ENCODE data around the gene BRIP1.

Gene BRIP1

DNA sequence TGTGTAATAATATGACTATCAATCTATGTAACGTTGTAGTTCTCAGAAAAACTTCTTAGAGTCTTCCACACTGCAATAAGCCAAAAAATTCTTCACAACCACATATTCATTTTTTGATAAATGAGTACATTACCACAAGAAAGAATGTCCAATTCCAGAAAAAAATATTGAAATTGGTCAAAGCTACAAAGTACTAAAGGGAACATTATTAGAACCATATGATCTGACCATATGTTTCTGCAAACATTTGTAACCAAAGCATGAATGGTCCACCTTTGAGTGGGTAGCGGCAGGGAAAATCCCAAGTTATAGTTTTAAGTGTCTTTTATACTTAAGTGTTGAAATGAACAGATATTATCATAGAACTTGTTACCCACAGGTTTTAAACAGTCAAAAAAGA, 200.6 kb downstream of the BRIP1 start:
- no peak for DNase-seq (ENCODE audit: low spot score)

DNA sequence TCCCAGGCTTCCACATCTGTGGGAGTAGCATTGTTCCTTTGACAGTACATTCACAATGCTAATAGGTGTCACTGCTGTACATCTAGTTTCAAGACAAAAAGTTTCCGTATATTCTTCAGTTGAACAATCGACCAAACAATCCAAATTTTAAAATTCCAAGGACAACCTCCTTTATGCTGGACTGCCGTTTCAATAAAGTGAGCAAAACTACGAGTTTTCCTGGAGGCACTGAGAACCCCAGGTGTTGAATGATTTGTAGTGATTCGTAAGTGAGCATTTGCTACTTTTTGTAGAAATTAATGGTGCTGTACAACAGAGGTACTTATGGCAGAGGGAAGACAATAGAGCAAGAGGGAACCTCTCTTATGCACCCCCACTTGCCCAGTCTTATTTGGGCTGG, 201.1 kb downstream of the BRIP1 start:
- no peak for DNase-seq (ENCODE audit: low spot score)

DNA sequence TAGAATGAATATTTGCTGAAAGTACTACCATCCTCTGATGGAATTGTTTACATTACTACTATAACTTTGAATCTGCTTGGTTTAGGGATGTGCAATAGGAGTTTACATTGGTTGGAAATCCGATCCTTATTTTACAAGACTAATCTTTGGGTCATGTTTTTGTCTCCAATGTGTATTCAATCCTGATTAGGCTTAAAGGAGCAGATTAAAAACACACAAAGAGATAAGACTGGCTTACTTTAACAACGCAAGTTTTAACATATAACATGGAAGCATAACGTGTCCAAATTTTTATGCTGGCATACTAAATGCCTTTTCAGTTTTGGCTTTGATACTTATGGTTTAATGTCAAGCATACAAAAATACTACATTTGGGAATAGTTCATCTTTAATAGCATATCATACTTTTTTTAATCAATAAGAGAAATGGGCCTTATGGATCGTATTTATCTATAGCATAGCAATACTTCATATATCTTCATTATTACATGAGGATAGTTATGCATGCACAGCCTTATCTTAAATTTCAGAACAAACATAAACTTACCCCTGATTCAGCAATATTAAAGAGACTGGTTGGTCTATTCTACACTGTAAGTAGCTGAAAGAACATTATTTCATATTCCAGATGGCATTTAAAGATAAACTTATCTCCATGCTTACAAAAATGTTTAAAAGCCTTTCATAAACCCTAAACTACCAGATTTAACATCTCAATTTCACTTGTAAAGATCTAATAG, 202.4 kb downstream of the BRIP1 start:
- no peak for DNase-seq (ENCODE audit: low spot score)

DNA sequence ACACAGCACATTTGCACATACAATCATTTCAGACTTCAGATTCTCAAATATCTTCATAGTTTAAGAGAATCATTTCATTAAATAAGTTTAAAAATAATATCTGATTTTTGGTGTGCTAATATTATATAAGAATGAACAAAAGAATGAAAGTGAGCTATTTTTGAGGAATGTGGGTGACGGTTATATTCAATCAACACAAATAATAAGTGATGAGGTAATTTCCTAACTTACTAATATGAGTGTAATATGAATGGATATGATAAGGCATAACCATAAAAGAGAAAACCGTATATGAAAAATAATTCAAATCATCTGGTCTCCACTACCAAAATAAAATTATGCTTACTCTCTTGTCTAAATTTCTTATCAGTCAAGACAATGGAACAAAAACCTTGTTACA, 203.9 kb downstream of the BRIP1 start:
- no peak for DNase-seq (ENCODE audit: low spot score)

DNA sequence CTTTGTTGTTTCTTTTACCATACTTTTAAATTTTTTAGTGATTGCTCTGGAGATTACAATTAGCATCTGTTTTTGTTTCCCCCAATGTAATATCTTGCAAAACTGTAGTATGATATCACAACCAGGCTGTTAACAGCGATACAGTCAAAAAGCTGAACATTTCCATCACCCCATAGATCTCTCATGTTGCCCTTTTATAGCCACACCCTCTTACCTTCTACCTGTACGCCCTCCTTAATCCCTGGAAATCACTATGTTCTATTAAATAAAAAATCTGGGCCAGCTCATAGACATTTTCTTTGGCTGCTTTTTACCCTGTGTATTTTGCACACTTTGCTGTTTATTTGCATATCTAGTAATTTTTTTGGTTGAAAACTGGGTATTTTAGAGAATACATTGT, 205.1 kb downstream of the BRIP1 start:
- DNase-seq (ENCODE audit: low spot score), result no peak

DNA sequence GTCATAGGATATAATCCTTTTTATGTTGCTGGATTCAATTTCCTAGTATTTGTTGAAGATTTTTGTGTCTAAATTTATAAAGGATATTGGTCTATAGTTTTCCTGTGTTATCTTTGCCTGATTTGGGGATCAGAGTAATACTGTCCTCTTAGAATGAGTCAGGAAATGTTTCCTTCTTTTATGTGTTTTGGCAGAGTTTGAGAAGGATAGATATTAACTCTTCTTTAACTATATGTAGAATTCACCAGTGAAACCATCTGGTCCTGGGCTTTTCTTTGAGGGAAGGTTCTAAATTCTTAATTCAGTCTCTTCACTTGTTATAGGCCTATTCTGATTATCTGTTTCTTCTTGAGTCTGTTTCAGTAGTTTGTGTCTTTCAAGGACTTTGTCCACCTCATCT, 206.0 kb downstream of the BRIP1 start:
- DNase-seq (ENCODE audit: low spot score), result no peak

DNA sequence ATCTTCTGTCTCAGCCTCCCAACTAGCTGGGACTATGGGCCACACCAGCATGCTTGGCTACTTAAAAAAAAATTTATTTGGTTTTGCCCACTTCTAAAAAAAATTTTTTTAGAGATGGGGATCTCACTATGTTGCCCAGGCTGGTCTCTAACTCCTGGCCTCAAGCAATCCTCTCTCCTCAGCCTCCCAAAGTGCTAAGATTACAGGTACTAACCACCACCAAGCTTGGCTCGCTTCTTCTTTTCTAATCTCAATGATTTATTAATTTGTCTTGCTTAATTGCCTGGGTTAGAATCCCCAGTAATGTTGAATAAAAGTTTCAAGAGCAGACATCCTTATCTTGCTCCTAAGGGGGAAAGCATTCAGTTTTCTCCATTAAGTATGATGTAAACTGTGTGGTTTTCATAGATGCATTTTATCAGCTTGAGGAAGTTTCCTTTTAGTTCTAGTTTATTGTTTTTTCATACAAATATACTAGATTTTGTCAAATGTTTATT, 206.6 kb downstream of the BRIP1 start:
- no peak for DNase-seq (ENCODE audit: low spot score)

DNA sequence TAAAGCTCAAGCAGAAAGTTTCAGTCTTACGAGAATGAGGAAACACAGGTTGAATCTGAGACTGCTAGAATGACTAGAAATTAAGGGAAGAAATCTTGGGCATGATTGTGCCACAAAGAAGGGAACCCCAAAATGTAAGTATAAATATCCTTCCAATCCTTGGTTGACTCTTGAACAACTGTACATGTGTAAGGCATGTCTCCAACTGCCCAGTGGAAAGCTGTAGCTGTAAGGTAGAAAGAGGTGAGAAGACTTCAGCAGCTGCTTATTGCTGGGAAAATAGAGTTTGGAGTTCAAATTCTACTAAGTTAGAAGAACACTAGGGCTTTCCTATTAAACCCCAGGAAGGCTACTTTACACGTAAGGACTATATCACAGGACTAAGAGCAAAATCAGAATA, 212.6 kb downstream of the BRIP1 start:
- DNase-seq (ENCODE audit: low spot score), result no peak

DNA sequence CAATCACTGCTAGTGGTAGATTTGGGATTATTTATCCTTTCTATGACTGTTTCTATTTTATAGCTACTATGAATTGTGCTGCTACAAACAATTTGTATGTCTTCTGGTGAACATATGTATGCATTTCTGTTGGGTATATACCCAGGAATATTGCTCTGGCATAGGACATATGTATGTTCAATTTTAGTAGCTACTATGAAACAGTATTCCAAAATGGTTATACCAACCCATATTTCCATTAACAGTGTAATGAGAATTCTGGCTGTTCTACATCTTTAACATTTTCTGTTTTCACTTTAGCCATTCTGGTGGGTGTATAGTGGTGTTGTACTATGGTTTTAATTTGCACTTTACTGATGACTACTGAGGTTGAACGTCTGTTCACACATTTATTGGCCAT, 214.7 kb downstream of the BRIP1 start:
- DNase-seq (ENCODE audit: low spot score), result no peak

DNA sequence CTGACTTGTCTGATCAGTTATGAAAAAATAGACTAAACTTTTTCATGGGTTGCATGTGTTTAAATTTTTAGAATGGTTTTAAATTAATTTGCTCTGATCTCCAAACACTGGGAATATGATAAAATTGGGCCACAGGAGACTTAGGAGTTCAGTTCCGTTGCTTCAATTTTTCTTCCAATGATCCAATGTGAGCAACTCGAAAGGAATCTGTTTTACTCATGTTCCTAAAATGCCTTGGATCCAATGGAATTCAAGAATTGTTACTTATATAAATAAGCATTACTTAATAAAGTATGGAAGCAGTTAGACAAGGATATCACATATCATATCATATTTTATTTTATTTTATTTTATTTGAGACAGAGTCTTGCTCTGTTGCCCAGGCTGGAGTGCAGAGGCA, 216.3 kb downstream of the BRIP1 start:
- DNase-seq (ENCODE audit: low spot score), result no peak

DNA sequence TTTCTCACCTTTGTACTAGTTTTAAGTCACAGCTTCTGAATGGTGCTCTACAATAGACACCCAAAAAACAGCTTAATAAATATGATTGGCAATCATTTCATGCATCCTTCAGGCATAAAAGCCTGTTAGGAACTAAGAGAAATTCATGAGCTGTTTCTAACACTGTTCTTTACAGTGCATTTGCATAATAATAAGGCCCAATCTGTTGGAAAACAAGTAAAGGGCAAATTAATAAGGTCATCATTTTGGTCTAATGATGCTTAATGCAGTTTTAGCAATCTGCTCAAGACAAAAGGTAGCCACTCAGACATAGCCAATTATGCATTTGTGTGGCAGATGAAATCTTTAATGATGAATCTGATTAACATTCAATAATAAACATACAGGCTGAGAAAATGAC, 216.8 kb downstream of the BRIP1 start:
- DNase-seq (ENCODE audit: low spot score), result no peak

DNA sequence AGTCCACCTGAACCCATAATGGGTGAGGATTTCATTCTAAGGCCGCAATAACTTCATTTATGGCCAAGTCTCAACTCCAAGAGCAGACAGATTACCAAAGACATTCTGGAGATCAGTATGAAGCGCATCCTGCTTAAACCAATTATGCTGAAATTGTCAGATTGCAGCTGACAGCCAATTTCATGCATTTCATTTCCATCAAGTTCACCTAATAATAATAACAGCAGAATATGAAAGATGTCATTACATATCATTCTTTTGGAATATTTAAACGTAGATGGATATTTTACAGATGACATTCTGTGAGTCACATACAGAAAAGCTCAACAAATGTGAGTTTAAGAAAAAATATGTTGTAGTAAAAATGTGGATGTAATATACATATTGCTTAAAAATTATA, 217.4 kb downstream of the BRIP1 start:
- no peak for DNase-seq (ENCODE audit: low spot score)

DNA sequence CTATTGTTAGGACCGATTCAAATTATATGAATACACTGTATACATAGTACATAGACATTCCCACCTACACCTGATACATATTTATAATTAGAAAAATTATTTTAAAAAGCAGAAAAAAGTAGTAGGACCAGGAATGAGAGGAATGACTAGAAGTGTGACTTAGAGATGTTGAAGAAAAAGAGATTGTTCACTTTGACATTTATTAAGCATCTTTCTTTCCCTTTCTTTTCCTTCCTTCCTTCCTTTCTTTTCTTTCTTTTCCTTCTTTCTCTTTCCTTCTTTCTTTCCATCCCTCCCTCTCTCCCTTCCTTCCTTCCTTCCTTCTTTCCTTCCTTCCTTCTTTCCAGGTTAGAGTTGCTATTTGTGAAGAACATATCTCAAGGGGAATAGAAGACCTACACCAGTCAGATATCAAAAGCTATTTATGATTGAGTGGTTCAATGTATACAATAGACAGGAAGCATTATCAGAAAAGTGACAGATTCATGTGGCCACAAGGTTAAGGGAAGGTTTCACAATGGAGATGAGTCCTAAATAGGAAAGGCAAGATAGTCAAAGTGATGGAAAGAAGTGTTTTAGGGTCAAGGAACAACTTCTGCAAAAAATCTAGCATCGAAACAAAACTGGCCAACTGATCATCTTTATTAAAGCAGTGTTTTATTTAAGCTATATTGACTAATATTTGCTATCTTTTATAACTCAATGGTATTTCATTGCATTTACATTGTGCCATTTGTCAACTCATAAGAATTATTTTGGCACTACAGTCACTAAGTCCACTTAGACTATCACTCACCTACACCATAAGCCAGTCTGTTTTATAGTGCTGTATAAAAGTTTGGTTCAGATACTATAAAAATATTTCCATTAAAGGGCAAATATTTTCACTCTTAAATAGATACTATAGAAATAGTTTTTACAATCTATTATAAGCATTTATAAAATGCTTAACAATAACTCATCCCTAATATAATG, 218.2 kb downstream of the BRIP1 start:
- DNase-seq (ENCODE audit: low spot score), result no peak

DNA sequence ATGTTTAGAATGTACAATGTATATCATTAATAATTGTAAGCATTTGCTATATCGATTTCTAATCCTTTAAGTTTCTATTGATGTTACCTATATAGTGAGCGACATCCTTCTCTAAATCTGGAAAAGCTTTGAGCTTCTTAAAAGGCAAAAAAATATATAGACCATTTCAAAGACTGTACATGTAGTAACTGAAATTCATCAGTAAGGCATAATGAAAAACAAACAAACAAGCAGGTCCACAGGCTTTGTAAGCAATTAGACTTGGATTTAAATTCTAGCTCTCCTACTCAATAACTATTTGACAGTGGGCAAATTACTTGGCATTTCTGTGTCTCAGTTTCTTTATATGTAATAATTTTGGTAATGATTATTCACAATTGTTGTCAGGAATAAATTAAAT, 220.6 kb downstream of the BRIP1 start:
- DNase-seq (ENCODE audit: low spot score), result no peak

DNA sequence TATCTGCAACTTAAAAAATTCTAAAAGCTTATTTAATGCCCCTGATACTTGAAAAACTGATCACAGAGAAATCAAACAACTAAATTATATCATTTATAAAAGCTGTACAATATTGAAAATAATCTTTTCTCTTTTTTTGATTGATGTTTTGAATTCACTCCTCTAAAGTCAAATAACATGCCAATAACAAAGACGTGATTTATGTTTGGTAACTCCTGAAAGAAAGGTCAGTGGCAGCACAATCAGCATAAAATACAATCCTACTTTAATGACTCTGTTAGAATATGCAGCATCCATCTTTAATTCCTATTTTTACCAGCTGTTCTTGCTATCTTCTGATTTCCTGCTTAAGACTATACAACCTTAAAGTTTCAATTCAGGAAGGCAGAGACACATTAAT, 221.6 kb downstream of the BRIP1 start:
- DNase-seq (ENCODE audit: low spot score), result no peak

DNA sequence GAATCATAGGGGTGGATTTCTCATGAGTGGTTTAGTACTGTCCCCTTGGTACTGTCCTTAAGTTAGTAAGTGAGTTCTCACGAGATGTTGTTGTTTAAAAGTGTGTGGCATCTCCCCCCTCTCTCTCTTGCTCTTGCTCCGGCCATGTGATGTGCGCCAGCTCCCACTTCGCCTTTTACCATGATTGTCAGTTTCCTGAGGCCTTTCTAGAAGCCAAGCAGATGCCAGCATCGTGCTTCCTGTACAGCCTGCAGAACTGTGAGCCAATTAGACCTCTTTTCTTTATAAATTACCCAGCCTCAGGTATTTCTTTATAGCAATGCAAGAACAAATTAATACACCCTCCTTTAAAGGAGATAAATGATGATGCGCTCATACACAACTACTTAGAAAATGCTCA, 222.2 kb downstream of the BRIP1 start:
- no peak for DNase-seq (ENCODE audit: low spot score)

DNA sequence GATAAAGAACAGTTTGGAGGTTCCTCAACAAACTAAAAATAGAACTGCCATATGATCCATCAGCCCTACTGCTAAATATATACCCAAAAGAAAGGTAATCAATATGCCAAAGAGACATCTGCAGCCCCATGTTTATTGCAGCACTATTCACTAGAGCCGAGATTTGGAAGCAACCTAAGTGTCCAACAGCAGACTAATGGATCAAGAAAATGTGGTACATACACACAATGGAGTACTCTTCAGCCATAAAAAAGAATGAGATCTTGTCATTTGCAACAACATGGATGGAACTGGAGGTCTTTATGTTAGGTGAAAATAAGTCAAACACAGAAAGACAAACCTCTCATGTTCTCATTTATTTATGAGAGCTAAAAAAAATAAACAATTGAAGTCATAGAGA, 223.5 kb downstream of the BRIP1 start:
- no peak for DNase-seq (ENCODE audit: low spot score)

DNA sequence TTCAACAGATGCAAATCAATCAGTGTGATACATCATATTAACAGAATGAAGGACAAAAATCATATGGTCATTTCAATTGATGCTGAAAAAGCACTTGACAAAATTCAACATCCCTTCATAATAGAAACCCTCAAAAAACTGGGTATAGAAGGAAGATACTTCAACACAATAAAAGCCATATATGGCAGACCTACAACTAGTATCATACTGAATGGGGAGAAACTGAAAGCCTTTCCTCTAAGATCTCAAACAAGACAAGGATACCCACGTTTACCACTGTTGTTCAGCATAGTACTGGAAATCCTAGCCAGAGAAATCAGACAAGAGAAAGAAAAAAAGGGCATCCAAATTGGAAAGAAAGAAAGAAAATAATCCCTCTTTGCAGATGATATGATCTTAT, 225.2 kb downstream of the BRIP1 start:
- DNase-seq (ENCODE audit: low spot score), result no peak

DNA sequence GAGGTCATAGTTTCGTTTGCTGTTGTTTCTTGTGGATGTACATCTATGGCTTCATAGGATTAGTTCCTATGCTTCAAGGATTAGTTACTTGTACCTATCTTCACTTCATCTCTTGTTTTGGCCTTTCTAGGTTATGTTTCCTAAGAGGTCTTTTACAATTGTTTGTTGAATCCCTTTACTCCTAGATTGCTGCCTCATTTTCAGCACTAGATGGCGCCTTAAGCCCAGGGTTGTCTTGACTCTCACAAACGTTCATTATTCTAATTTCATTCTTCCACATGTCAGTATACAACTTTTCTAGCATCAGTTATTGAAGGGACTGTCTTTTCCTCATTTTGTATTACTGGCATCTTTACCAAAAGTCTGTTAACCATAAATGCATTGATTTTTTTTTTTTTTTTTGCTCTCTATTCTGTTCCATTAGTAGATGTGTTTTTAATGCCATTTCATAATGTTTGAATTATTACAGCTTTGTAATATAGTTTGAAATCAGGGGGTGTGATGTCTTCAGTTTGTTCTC, 227.4 kb downstream of the BRIP1 start:
- DNase-seq (ENCODE audit: low spot score), result peak; percentile 2

DNA sequence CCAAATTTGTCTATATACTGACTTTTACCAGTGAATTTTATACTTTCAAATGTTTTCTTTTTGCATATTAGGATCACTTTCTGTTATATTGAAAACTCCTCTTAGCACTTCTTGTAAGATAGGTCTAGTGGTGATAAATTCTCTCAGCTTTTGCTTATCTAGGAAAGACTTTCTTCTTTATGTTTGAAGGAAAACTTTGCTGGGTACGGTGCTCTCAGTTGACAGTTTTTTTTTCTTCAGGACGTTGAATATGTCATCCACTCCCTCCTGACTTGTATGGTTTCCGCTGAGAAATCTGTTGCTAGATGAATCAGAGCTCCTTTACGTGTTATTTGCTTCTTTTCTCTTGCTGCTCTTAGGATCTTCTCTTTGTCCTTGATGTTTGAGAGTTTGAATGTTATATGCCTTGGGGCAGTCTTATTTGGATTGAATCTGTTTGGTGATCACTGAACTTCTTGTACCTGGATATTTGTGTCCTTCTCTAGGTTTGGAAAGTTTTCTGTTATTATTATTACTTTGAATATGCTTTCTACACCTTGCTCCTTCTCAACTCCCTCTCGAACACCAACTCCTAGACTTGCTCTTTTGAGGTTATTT, 228.3 kb downstream of the BRIP1 start:
- no peak for DNase-seq (ENCODE audit: low spot score)

DNA sequence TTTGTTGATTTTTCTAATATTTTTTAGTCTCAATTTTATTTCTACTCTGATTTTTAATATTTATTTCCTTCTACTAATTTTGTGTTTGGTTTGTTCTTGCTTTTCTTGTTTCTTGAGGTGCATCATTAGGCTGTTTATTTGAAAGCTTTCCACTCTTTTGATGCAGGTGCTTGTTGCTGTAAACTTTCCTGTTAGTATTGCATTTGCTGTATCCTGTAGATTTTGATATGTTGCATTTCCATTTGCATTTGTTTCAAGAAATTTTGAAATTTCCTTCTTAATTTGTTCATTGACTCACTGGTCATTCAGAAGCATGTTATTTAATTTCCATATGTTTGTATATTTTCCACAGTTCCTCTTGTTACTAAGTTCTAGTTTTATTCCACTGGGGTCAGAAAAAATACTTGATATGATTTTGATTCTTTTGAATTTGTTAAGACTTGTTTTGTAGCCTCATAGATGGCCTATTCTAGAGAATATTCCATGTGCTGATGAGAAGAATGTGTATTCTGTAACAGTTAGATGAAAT, 229.3 kb downstream of the BRIP1 start:
- no peak for DNase-seq (ENCODE audit: low spot score)

DNA sequence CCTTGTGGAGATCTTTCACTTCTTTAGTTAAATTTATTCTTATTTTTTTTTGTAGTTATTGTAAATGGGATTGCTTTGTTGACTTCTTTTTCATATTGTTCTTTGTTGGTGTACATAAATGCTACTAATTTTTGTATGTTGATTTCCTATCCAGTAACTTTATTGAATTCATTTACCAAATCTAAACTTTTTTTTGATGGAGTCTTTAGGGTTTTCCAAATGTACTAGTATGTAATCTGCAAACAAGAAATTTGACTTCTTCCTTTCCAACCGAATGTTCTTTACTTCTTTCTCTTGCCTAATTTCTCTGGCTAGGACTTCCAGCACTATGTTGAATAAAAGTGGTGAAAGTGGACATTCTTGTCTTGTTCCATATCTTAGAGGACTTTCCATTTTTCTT, 230.5 kb downstream of the BRIP1 start:
- DNase-seq (ENCODE audit: low spot score), result no peak

Data from Ammon's horn (tissue), 1 donor.